Erythroblast (primary cell): ENCODE measurements around the gene CYLD.

Source experiments
- GATA1 ChIP-seq: IDR thresholded peaks from 2 replicates; pipeline ENCODE4 v1.6.1; 2011; ENCODE audit warnings: low read depth, mild to moderate bottlenecking, control low read depth, low read length, moderate library complexity
- POLR2A ChIP-seq: IDR thresholded peaks from 2 replicates; pipeline ENCODE4 v1.6.1; 2011; ENCODE audit warnings: mild to moderate bottlenecking, low read length

DNA sequence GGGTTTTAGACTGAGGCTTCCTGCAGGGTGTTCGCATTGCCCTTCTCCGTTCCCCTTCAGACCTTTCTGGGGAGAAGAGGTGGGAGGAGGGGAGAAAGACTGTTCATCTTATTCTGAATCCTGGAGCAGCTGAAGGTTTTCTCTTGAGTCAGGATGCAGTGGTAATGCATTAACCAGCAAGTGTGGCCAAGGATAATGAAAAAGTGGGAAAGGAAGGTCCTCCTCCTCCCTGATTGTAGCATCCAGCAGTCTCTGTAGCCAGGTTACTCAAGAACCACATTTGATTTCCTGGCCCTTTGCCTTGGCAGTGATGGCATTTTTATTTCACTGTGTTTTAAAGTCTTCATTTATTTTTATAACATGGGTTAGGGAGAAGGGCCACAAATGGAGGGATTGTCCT lies 59.1 kb downstream of the CYLD start:
- TF ChIP-seq POLR2A, result no peak
- TF ChIP-seq GATA1, result no peak
